ENCODE measurements around the gene FUBP1.

- no peak for TF ChIP-seq POLR2A (IDR thresholded peaks at IDR 0.05)
- peak in 7 of 11 experiments; percentile 28 to 49 (median 31) for TF ChIP-seq CTCF (IDR thresholded peaks at IDR 0.05 in 8 of 11, conservative IDR thresholded peaks at IDR 0.05 in 3 of 11)
Observed at GRCh38 chr1:77900687-77901293, 78.1 kb downstream of the FUBP1 start.

Data from spleen (tissue), 7 donors.